ENCODE measurements around the gene PGPEP1. TPM values are rescaled to one million over a fixed set of nuclear protein-coding genes. Genes with fewer than 3 reads are reported as not detected.
"Not testable (repeated sequence)": the region's sequence is repeated elsewhere in the genome, so short reads cannot be mapped to it uniquely, and the experiment has no call there.

PGPEP1 gene
- total RNA-seq, 4 donors from 2014 or later: 23.5 to 44.0 (median 27.9) TPM

GRCh38 chr19:18362934-18363542 is 22.6 kb downstream of the PGPEP1 start:
- Histone ChIP-seq H3K27ac (peak overlapping the region in 2 of 3 donors; percentile 95 to 97), H3K4me1 (peaks cover 11 to 24% of the 10 kb centered on the region in 2 donors), H3K27me3 (no peaks in the 10 kb centered on the region), H3K4me3 (replicated peaks in 1 of 3) (no peak overlapping the region), H3K36me3 (peaks cover 0 to 6% of the 10 kb centered on the region in 2 donors), H3K9me3 (no peaks in the 10 kb centered on the region)
- WGBS, 2 donors: 93 to 98% methylated on average over 17 of the region's 17 CpGs
- TF ChIP-seq, protein P1, sequence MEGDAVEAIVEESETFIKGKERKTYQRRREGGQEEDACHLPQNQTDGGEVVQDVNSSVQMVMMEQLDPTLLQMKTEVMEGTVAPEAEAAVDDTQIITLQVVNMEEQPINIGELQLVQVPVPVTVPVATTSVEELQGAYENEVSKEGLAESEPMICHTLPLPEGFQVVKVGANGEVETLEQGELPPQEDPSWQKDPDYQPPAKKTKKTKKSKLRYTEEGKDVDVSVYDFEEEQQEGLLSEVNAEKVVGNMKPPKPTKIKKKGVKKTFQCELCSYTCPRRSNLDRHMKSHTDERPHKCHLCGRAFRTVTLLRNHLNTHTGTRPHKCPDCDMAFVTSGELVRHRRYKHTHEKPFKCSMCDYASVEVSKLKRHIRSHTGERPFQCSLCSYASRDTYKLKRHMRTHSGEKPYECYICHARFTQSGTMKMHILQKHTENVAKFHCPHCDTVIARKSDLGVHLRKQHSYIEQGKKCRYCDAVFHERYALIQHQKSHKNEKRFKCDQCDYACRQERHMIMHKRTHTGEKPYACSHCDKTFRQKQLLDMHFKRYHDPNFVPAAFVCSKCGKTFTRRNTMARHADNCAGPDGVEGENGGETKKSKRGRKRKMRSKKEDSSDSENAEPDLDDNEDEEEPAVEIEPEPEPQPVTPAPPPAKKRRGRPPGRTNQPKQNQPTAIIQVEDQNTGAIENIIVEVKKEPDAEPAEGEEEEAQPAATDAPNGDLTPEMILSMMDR (IDR thresholded peaks at IDR 0.05): no peak
- intact Hi-C loops (cut with DNase I): no loop called here
- DNase-seq: no peak

DNA sequence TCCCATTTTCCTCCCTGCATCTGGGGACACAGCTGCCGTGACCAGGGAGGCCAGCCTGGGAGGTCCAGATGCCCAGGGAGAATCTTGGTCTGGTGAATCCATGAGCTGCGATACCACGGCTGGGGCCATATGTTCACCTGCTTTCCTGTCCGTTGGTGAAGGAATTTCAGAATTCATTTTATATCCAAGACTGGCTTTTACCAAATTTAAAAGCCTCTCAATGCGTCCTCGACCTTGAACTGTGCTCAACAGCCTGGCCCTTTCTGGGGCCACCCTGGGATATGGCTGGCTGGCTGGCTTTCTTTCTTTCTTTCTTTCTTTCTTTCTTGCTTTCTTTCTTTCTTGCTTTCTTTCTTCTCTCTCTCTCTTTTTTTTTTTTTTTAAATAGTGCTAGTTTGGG is 23.4 kb downstream of the PGPEP1 start:
- peaks cover 11 to 24% of the 10 kb centered on the region in 2 donors for H3K4me1 ChIP-seq
- peak overlapping the region; percentile 89 to 97 (median 95) for H3K27ac ChIP-seq
- WGBS, 2 donors: 76 to 83% methylated on average over 6 of the region's 6 CpGs
- no peaks in the 10 kb centered on the region for H3K9me3 ChIP-seq
- H3K36me3 ChIP-seq: peaks cover 0 to 6% of the 10 kb centered on the region in 2 donors
- TF ChIP-seq POLR2A (IDR thresholded peaks at IDR 0.05): no peak
- TF ChIP-seq, protein P1 (IDR thresholded peaks at IDR 0.05): no peak
- no peaks in the 10 kb centered on the region for H3K27me3 ChIP-seq
- intact Hi-C loops (cut with DNase I): no loop called here
- no peak overlapping the region for H3K4me3 ChIP-seq (replicated peaks in 1 of 3)
- no peak for DNase-seq

GRCh38 chr19:18364277-18364825 is 24.0 kb downstream of the PGPEP1 start:
- H3K36me3 ChIP-seq; intact Hi-C loops (cut with DNase I); H3K4me3 ChIP-seq (replicated peaks in 1 of 3); H3K9me3 ChIP-seq; H3K27me3 ChIP-seq: not testable (repeated sequence)
- WGBS, 2 donors: 29 to 33% methylated on average over 11 of the region's 11 CpGs
- peaks cover 11 to 24% of the 10 kb centered on the region in 2 donors for H3K4me1 ChIP-seq
- H3K27ac ChIP-seq: peak overlapping the region; percentile 89 to 97 (median 95)
- peak; percentile 61 to 68 for DNase-seq

DNA sequence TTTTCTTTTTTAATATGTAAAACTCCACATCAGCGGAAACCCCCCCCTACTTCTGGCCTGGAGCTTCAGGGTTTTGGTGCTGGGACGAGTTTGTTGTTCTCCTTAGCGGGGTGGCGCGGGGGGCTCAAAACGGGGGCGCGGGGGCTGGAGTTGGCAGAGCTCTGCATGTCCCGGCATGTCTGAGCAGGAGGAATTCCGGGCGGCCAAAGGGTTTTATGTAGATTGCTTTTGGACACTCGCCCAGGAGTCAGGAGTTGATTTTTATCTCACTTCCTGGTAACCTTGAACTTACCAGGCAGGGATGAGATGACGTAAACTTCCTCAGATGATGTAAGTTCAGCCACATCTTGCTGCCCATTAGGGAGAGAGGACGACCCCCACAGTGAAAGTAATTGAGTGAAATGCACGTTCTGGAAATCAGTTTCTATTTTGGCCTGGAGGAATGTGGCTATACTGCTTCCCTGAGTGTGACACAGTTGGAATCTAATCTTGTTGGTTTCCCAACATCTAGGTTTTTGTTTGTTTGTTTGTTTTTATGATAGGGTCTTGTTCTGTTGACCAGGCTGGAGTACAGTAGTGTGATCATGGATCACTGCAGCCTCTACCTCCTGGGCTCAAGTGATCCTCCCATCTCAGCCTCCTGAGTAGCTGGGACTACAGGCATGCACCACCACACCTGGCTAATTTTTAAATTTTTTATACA is 24.6 kb downstream of the PGPEP1 start:
- intact Hi-C loops (cut with DNase I): no loop called here

GRCh38 chr19:18366021-18366435 is 25.6 kb downstream of the PGPEP1 start:
- H3K4me1 ChIP-seq: peaks cover 11 to 24% of the 10 kb centered on the region in 2 donors
- H3K36me3 ChIP-seq: no peaks in the 10 kb centered on the region
- H3K27ac ChIP-seq: peak overlapping the region; percentile 89 to 97 (median 95)
- WGBS, 2 donors: 86 to 90% methylated on average over 2 of the region's 2 CpGs
- intact Hi-C loops (cut with DNase I): no loop called here
- TF ChIP-seq, protein P1 (IDR thresholded peaks at IDR 0.05): no peak
- no peak for TF ChIP-seq POLR2A (IDR thresholded peaks at IDR 0.05)
- H3K4me3 ChIP-seq (replicated peaks in 1 of 3): no peak overlapping the region
- no peaks in the 10 kb centered on the region for H3K9me3 ChIP-seq
- no peaks in the 10 kb centered on the region for H3K27me3 ChIP-seq
- DNase-seq: no peak

More for the DNA sequence above, 24.6 kb downstream of the PGPEP1 start:
- DNase-seq: peak; percentile 89
- Histone ChIP-seq H3K27ac (peak overlapping the region; percentile 89 to 97 (median 95)), H3K36me3 (peaks cover 0 to 6% of the 10 kb centered on the region in 2 donors), H3K27me3 (no peaks in the 10 kb centered on the region), H3K9me3 (no peaks in the 10 kb centered on the region), H3K4me1 (peaks cover 11 to 24% of the 10 kb centered on the region in 2 donors), H3K4me3 (replicated peaks in 1 of 3) (no peak overlapping the region)
- peak in 1 of 2 donors; percentile 6 for TF ChIP-seq POLR2A (IDR thresholded peaks at IDR 0.05)
- TF ChIP-seq, protein P1 (IDR thresholded peaks at IDR 0.05): no peak
- 4 to 5% methylated on average over 4 to 15 of the region's 15 CpGs for WGBS, 2 donors
